ENCODE measurements around the gene GPR158. TPM values are rescaled to one million over a fixed set of nuclear protein-coding genes. Genes with fewer than 3 reads are reported as not detected.

The GPR158 gene
- total and polyA plus RNA-seq, 2 donors from 2014 or later: 0.09 to 0.22 TPM

GRCh38 chr10:25509151-25509550 lies 334.4 kb downstream of the GPR158 start:
- FAIRE-seq (no peak), DNase-seq (no peak)
- H3K36me3 ChIP-seq (ENCODE audit: control insufficient read depth in 2 of 3, insufficient read depth in 3 of 3, low read length in 3 of 3): no peaks in the 10 kb centered on the region
- no peak overlapping the region for H3K27ac ChIP-seq (ENCODE audit: low read depth in 2 of 2, low read length in 2 of 2)
- H3K9me3 ChIP-seq (ENCODE audit: control insufficient read depth in 2 of 3, insufficient read depth in 1 of 3, low read length in 3 of 3): no peaks in the 10 kb centered on the region
- H3K4me1 ChIP-seq (ENCODE audit: control insufficient read depth in 2 of 3, insufficient read depth in 2 of 3, low read depth in 1 of 3, low read length in 3 of 3): no peaks in the 10 kb centered on the region
- no peak for TF ChIP-seq CTCF (IDR thresholded peaks at IDR 0.05; ENCODE audit: borderline replicate concordance, extremely low read depth, insufficient read depth)
- no peak overlapping the region for H3K4me3 ChIP-seq (ENCODE audit: low read length in 3 of 3)
- no peaks in the 10 kb centered on the region for H3K27me3 ChIP-seq (ENCODE audit: control insufficient read depth, insufficient read depth, low read length)
- intact Hi-C loops (cut with DNase I): no loop called here
- no peak overlapping the region for H3K9ac ChIP-seq (ENCODE audit: low read length in 3 of 3)

GRCh38 chr10:25522294-25522693 lies 347.5 kb downstream of the GPR158 start:
- FAIRE-seq: no peak
- intact Hi-C loops (cut with DNase I): no loop called here
- TF ChIP-seq CTCF (IDR thresholded peaks at IDR 0.05; ENCODE audit: borderline replicate concordance, extremely low read depth, insufficient read depth): no peak

GRCh38 chr10:25522946-25523608 lies 348.3 kb downstream of the GPR158 start:
- FAIRE-seq: no peak
- H3K9me3 ChIP-seq (ENCODE audit: control insufficient read depth in 2 of 3, insufficient read depth in 1 of 3, low read length in 3 of 3): no peaks in the 10 kb centered on the region

More at GRCh38 chr10:25522294-25522693, 347.5 kb downstream of the GPR158 start:
- H3K27me3 ChIP-seq (ENCODE audit: control insufficient read depth, insufficient read depth, low read length): no peaks in the 10 kb centered on the region
- DNase-seq: no peak
- H3K4me1 ChIP-seq (ENCODE audit: control insufficient read depth in 2 of 3, insufficient read depth in 2 of 3, low read depth in 1 of 3, low read length in 3 of 3): no peaks in the 10 kb centered on the region
- no peaks in the 10 kb centered on the region for H3K36me3 ChIP-seq (ENCODE audit: control insufficient read depth in 2 of 3, insufficient read depth in 3 of 3, low read length in 3 of 3)
- no peaks in the 10 kb centered on the region for H3K9me3 ChIP-seq (ENCODE audit: control insufficient read depth in 2 of 3, insufficient read depth in 1 of 3, low read length in 3 of 3)
- H3K27ac ChIP-seq (ENCODE audit: low read depth in 2 of 2, low read length in 2 of 2): no peak overlapping the region
- H3K4me3 ChIP-seq (ENCODE audit: low read length in 3 of 3): no peak overlapping the region
- no peak overlapping the region for H3K9ac ChIP-seq (ENCODE audit: low read length in 3 of 3)

More at GRCh38 chr10:25522946-25523608, 348.3 kb downstream of the GPR158 start:
- TF ChIP-seq CTCF (IDR thresholded peaks at IDR 0.05; ENCODE audit: borderline replicate concordance, extremely low read depth, insufficient read depth): peak; percentile 26
- Histone ChIP-seq H3K4me1 (ENCODE audit: control insufficient read depth in 2 of 3, insufficient read depth in 2 of 3, low read depth in 1 of 3, low read length in 3 of 3) (no peaks in the 10 kb centered on the region), H3K36me3 (ENCODE audit: control insufficient read depth in 2 of 3, insufficient read depth in 3 of 3, low read length in 3 of 3) (no peaks in the 10 kb centered on the region), H3K27ac (ENCODE audit: low read depth in 2 of 2, low read length in 2 of 2) (no peak overlapping the region), H3K4me3 (ENCODE audit: low read length in 3 of 3) (no peak overlapping the region), H3K27me3 (ENCODE audit: control insufficient read depth, insufficient read depth, low read length) (no peaks in the 10 kb centered on the region), H3K9ac (ENCODE audit: low read length in 3 of 3) (no peak overlapping the region)
- DNase-seq: no peak
- intact Hi-C loops (cut with DNase I): no loop called here
